Loucy (cell line): ENCODE data around the gene IFT88.

ENCODE experiments used
- CTCF ChIP-seq: fragments of 200-600 bp; sonication (generic); conservative IDR thresholded peaks from 2 replicates; pipeline ENCODE4 v1.5.1; 2014; ENCODE audit warnings: mild to moderate bottlenecking, antibody characterized with exemption, low read length
- EZH2phosphoT487 ChIP-seq: fragments of 200-600 bp; IDR thresholded peaks from 2 replicates; pipeline ENCODE4 v1.6.1; 2018; ENCODE audit warnings: antibody characterized with exemption, mild to moderate bottlenecking, moderate library complexity, borderline replicate concordance

- no peak for TF ChIP-seq CTCF
- no peak for TF ChIP-seq EZH2phosphoT487
Observed at GRCh38 chr13:20716951-20717350, 150.0 kb downstream of the IFT88 start.
